ENCODE results near the gene MEGF11. TPM values are rescaled to one million over a fixed set of nuclear protein-coding genes. Genes with fewer than 3 reads are reported as not detected.

MEGF11 gene
- total RNA-seq, 2 donors from 2014 or later: not detected

- 88 to 91% methylated on average over 4 of the region's 4 CpGs for WGBS, 2 donors
- H3K36me3 ChIP-seq (replicated peaks in 1 of 2; ENCODE audit: insufficient read depth in 1 of 2, low read depth in 2 of 2): no peaks in the 10 kb centered on the region
Observed at GRCh38 chr15:65910341-65910740, 343.2 kb downstream of the MEGF11 start.

GRCh38 chr15:65909831-65910230 lies 343.7 kb downstream of the MEGF11 start:
- no peak for TF ChIP-seq POLR2A (IDR thresholded peaks at IDR 0.05)
- TF ChIP-seq CTCF (IDR thresholded peaks at IDR 0.05): no peak
- ATAC-seq: no peak
- intact Hi-C loops (cut with DNase I): no loop called here

More at GRCh38 chr15:65910341-65910740, 343.2 kb downstream of the MEGF11 start:
- Histone ChIP-seq H3K27ac (no peak overlapping the region), H3K4me3 (no peak overlapping the region), H3K27me3 (no peaks in the 10 kb centered on the region), H3K4me1 (peaks cover 21% of the 10 kb centered on the region), H3K9me3 (no peaks in the 10 kb centered on the region)
- intact Hi-C loops (cut with DNase I): no loop called here
- TF ChIP-seq POLR2A (IDR thresholded peaks at IDR 0.05) (no peak), CTCF (IDR thresholded peaks at IDR 0.05) (no peak)
- DNase-seq (no peak), ATAC-seq (no peak)

GRCh38 chr15:65908876-65909275 lies 344.7 kb downstream of the MEGF11 start:
- Histone ChIP-seq H3K9me3 (no peaks in the 10 kb centered on the region), H3K36me3 (replicated peaks in 1 of 2; ENCODE audit: insufficient read depth in 1 of 2, low read depth in 2 of 2) (no peaks in the 10 kb centered on the region), H3K4me3 (no peak overlapping the region), H3K27me3 (no peaks in the 10 kb centered on the region), H3K27ac (no peak overlapping the region), H3K4me1 (peaks cover 9% of the 10 kb centered on the region)
- ATAC-seq (no peak), DNase-seq (no peak)
- no peak for TF ChIP-seq CTCF (IDR thresholded peaks at IDR 0.05)
- TF ChIP-seq POLR2A (IDR thresholded peaks at IDR 0.05): no peak
- intact Hi-C loops (cut with DNase I): no loop called here
- WGBS, 2 donors: 95 to 96% methylated on average over 4 of the region's 4 CpGs

More at GRCh38 chr15:65909831-65910230, 343.7 kb downstream of the MEGF11 start:
- H3K9me3 ChIP-seq: no peaks in the 10 kb centered on the region
- no peaks in the 10 kb centered on the region for H3K27me3 ChIP-seq
- no peak overlapping the region for H3K4me3 ChIP-seq
- no peak overlapping the region for H3K27ac ChIP-seq
- H3K36me3 ChIP-seq (replicated peaks in 1 of 2; ENCODE audit: insufficient read depth in 1 of 2, low read depth in 2 of 2): no peaks in the 10 kb centered on the region
- no peak for DNase-seq
- peaks cover 17% of the 10 kb centered on the region for H3K4me1 ChIP-seq
- 90 to 91% methylated on average over 2 to 3 of the region's 3 CpGs for WGBS, 2 donors

GRCh38 chr15:65907661-65908060 lies 345.9 kb downstream of the MEGF11 start:
- Histone ChIP-seq H3K9me3 (no peaks in the 10 kb centered on the region), H3K4me3 (no peak overlapping the region), H3K4me1 (peaks cover 9% of the 10 kb centered on the region), H3K27me3 (no peaks in the 10 kb centered on the region), H3K36me3 (replicated peaks in 1 of 2; ENCODE audit: insufficient read depth in 1 of 2, low read depth in 2 of 2) (no peaks in the 10 kb centered on the region), H3K27ac (no peak overlapping the region)
- no peak for DNase-seq
- WGBS, 2 donors: 95 to 100% methylated on average over 3 of the region's 3 CpGs
- ATAC-seq: no peak
- intact Hi-C loops (cut with DNase I): no loop called here
- TF ChIP-seq CTCF (IDR thresholded peaks at IDR 0.05): no peak
- no peak for TF ChIP-seq POLR2A (IDR thresholded peaks at IDR 0.05)

- H3K4me1 ChIP-seq: peaks cover 9% of the 10 kb centered on the region
- peak overlapping the region; percentile 1 to 59 (median 41) for H3K27ac ChIP-seq
- no peaks in the 10 kb centered on the region for H3K9me3 ChIP-seq
- ATAC-seq (peak; percentile 73), DNase-seq (no peak)
- no peaks in the 10 kb centered on the region for H3K27me3 ChIP-seq
- intact Hi-C loops (cut with DNase I): no loop called here
- H3K4me3 ChIP-seq: no peak overlapping the region
- WGBS, 2 donors: 60 to 78% methylated on average over 1 of the region's 1 CpG
- no peak for TF ChIP-seq CTCF (IDR thresholded peaks at IDR 0.05)
- no peak for TF ChIP-seq POLR2A (IDR thresholded peaks at IDR 0.05)
- no peaks in the 10 kb centered on the region for H3K36me3 ChIP-seq (replicated peaks in 1 of 2; ENCODE audit: insufficient read depth in 1 of 2, low read depth in 2 of 2)
Observed at GRCh38 chr15:65906396-65906795, 347.2 kb downstream of the MEGF11 start.
